HCT116 (cell line): ENCODE results near the gene RND3.

Source experiments
- ATF3 ChIP-seq: IDR thresholded peaks from 2 replicates; pipeline ENCODE4 v1.6.1; 2012
- CTCF ChIP-seq, 3 experiments: fragments of 200-600 bp in 1 of 3; sonication (generic) in 1 of 3; IDR thresholded peaks in 2 of 3; conservative IDR thresholded peaks in 1 of 3; 2 replicates each; pipeline ENCODE4 v1.5.1; 2012 to 2017; ENCODE audit warnings: low read depth in 2 of 3, low read length in 2 of 3, antibody characterized with exemption in 1 of 3, borderline replicate concordance in 1 of 3, control low read depth in 1 of 3, mild to moderate bottlenecking in 1 of 3, mixed read lengths in 1 of 3, mixed run types in 1 of 3, moderate library complexity in 1 of 3; ENCODE audit not compliant: insufficient read depth in 1 of 3
- EZH2 ChIP-seq: fragments of 200-600 bp; sonication (generic); IDR thresholded peaks from 2 replicates; pipeline ENCODE4 v1.6.1; 2017; ENCODE audit warnings: antibody characterized with exemption, mixed run types
- JUND ChIP-seq: IDR thresholded peaks from 2 replicates; pipeline ENCODE4 v1.6.1; 2012
- POLR2A ChIP-seq: IDR thresholded peaks from 2 replicates; pipeline ENCODE4 v1.7.0; 2011; ENCODE audit warnings: borderline replicate concordance; ENCODE audit not compliant: insufficient read depth, insufficient read length; ENCODE audit errors: extremely low read depth
- POLR2AphosphoS5 ChIP-seq: IDR thresholded peaks from 2 replicates; pipeline ENCODE4 v1.6.1; 2011; ENCODE audit warnings: mild to moderate bottlenecking, low read depth, low read length, moderate library complexity
- YY1 ChIP-seq: IDR thresholded peaks from 2 replicates; pipeline ENCODE4 v1.6.1; 2011; ENCODE audit warnings: low read length, low read depth, moderate library complexity, mild to moderate bottlenecking; ENCODE audit not compliant: insufficient replicate concordance; ENCODE audit errors: extremely low read depth
- ZBTB33 ChIP-seq: IDR thresholded peaks from 2 replicates; pipeline ENCODE4 v1.6.1; 2011; ENCODE audit warnings: mild to moderate bottlenecking, low read length, moderate library complexity; ENCODE audit not compliant: insufficient replicate concordance; ENCODE audit errors: extremely low read depth
- ZFX ChIP-seq: fragments of 450-650 bp; IDR thresholded peaks from 2 replicates; pipeline ENCODE4 v1.6.1; 2017
- TF ChIP-seq, protein P1 (sequence below): IDR thresholded peaks from 2 replicates; pipeline ENCODE4 v1.6.1; 2012
- TF ChIP-seq, protein P2 (sequence below): IDR thresholded peaks from 2 replicates; pipeline ENCODE4 v1.6.1; 2012; ENCODE audit warnings: low read depth

DNA sequence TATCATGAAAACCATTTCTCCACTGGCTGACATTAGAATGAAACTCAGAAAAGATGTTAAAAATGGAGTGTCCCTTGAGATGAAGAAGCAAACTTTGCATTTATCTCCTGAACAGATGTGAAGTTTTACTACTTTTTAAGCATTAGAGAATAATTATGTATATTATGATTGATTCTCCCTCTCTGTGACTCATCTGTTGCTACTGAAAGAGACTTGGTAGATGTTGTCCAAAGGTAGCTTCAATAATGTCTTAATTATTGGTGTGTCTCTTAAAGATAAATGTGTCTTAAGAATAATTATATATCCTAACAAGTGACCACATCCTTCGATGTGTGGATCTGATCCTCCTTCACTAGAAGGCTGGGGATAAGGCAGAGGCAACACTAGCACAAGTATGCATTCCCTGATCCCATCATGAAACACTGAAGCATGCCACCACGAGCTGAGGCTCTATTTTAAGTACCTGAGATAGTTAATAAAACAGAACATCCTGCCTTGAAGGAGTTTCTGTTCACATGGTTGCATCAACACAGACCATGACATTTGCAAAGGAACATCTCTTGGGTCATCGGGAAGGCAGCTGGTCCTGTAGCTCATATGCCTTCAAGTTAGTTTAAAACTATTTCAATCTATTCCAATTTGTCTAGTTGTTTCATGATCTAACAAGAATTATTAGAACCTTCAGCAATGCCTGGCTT lies 15.5 kb downstream of the RND3 start:
- TF ChIP-seq CTCF (IDR thresholded peaks at IDR 0.05 in 2 of 3, conservative IDR thresholded peaks at IDR 0.05 in 1 of 3; ENCODE audit: borderline replicate concordance in 1 of 3, insufficient read depth in 1 of 3, low read depth in 2 of 3, low read length in 2 of 3), result no peak
- TF ChIP-seq ZBTB33, result no peak
- TF ChIP-seq POLR2AphosphoS5, result no peak
- no peak for TF ChIP-seq POLR2A
- no peak for TF ChIP-seq YY1
- no peak for TF ChIP-seq JUND
- TF ChIP-seq ZFX, result no peak
- TF ChIP-seq, protein P1, sequence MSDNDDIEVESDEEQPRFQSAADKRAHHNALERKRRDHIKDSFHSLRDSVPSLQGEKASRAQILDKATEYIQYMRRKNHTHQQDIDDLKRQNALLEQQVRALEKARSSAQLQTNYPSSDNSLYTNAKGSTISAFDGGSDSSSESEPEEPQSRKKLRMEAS, result no peak
- TF ChIP-seq ATF3, result no peak
- TF ChIP-seq EZH2, result no peak
- TF ChIP-seq, protein P2, sequence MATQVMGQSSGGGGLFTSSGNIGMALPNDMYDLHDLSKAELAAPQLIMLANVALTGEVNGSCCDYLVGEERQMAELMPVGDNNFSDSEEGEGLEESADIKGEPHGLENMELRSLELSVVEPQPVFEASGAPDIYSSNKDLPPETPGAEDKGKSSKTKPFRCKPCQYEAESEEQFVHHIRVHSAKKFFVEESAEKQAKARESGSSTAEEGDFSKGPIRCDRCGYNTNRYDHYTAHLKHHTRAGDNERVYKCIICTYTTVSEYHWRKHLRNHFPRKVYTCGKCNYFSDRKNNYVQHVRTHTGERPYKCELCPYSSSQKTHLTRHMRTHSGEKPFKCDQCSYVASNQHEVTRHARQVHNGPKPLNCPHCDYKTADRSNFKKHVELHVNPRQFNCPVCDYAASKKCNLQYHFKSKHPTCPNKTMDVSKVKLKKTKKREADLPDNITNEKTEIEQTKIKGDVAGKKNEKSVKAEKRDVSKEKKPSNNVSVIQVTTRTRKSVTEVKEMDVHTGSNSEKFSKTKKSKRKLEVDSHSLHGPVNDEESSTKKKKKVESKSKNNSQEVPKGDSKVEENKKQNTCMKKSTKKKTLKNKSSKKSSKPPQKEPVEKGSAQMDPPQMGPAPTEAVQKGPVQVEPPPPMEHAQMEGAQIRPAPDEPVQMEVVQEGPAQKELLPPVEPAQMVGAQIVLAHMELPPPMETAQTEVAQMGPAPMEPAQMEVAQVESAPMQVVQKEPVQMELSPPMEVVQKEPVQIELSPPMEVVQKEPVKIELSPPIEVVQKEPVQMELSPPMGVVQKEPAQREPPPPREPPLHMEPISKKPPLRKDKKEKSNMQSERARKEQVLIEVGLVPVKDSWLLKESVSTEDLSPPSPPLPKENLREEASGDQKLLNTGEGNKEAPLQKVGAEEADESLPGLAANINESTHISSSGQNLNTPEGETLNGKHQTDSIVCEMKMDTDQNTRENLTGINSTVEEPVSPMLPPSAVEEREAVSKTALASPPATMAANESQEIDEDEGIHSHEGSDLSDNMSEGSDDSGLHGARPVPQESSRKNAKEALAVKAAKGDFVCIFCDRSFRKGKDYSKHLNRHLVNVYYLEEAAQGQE, result no peak
